Nephron progenitor cell (in vitro differentiated cells): ENCODE data around the gene SHISA6.

Experiments
- DNase-seq: peaks from one replicate; pipeline ENCODE4 v3.0.0; 2021
- H3K27ac Mint-ChIP-seq: 2 replicates; pipeline ENCODE4 v1.8.0; 2021; ENCODE audit warnings: mild to moderate bottlenecking, moderate library complexity, mixed read lengths
- H3K27me3 Mint-ChIP-seq: 2 replicates; pipeline ENCODE4 v1.8.0; 2021; ENCODE audit warnings: mild to moderate bottlenecking, low read depth, mixed read lengths; ENCODE audit not compliant: poor library complexity
- H3K36me3 Mint-ChIP-seq: 2 replicates; pipeline ENCODE4 v1.8.0; 2021; ENCODE audit warnings: low read depth, mixed read lengths
- H3K4me1 Mint-ChIP-seq: 2 replicates; pipeline ENCODE4 v1.8.0; 2021; ENCODE audit warnings: mixed read lengths
- H3K4me3 Mint-ChIP-seq: 2 replicates; pipeline ENCODE4 v1.8.0; 2021; ENCODE audit warnings: mild to moderate bottlenecking, moderate library complexity, mixed read lengths
- H3K9me3 Mint-ChIP-seq: 2 replicates; pipeline ENCODE4 v1.8.0; 2021; ENCODE audit warnings: mild to moderate bottlenecking, moderate library complexity, mixed read lengths
- CTCF ChIP-seq: fragments of 200-600 bp; sonication (generic); IDR thresholded peaks from 2 replicates; pipeline ENCODE4 v1.5.0; 2021; ENCODE audit warnings: antibody characterized with exemption

SHISA6 gene

DNA sequence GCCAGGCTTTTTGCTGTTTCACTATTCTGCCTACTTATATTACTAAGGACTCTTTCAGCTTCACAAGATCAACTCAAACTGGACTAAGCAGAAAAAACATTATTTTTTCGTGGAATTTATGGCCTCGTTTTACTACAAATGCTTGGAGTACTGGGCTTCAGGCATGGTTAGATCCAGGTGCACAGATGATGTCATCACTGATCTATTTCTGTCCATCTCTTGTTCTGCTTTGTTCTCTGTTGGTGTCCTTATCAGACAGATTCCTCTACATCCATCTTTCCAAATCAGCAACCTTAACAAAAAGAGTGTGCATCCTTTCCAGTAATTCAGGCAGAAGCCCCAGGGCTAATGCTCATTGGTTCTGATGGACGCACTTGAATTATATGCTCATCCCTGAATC is 247.4 kb downstream of the SHISA6 start:
- H3K36me3 Mint-ChIP-seq = no peaks in the 10 kb centered on the region
- H3K9me3 Mint-ChIP-seq = no peaks in the 10 kb centered on the region
- DNase-seq = no peak
- H3K4me1 Mint-ChIP-seq = peaks cover 42% of the 10 kb centered on the region
- H3K4me3 Mint-ChIP-seq = no peak overlapping the region
- H3K27ac Mint-ChIP-seq = no peak overlapping the region
- no peak for TF ChIP-seq CTCF
- H3K27me3 Mint-ChIP-seq = peaks cover 3% of the 10 kb centered on the region

GRCh38 chr17:11490171-11490755 is 249.2 kb downstream of the SHISA6 start:
- H3K4me3 Mint-ChIP-seq = peak overlapping the region; percentile 0
- H3K9me3 Mint-ChIP-seq = no peaks in the 10 kb centered on the region
- TF ChIP-seq CTCF = no peak
- H3K36me3 Mint-ChIP-seq = no peaks in the 10 kb centered on the region
- H3K27ac Mint-ChIP-seq = peak overlapping the region; percentile 86
- peak; percentile 12 for DNase-seq
- peaks cover 51% of the 10 kb centered on the region for H3K4me1 Mint-ChIP-seq
- peaks cover 3% of the 10 kb centered on the region for H3K27me3 Mint-ChIP-seq

GRCh38 chr17:11492511-11492910 is 251.5 kb downstream of the SHISA6 start:
- TF ChIP-seq CTCF = no peak
- Mint-ChIP-seq H3K27ac (no peak overlapping the region), H3K27me3 (peaks cover 4% of the 10 kb centered on the region), H3K9me3 (no peaks in the 10 kb centered on the region), H3K36me3 (no peaks in the 10 kb centered on the region), H3K4me3 (no peak overlapping the region), H3K4me1 (peaks cover 40% of the 10 kb centered on the region)
- DNase-seq = no peak

DNA sequence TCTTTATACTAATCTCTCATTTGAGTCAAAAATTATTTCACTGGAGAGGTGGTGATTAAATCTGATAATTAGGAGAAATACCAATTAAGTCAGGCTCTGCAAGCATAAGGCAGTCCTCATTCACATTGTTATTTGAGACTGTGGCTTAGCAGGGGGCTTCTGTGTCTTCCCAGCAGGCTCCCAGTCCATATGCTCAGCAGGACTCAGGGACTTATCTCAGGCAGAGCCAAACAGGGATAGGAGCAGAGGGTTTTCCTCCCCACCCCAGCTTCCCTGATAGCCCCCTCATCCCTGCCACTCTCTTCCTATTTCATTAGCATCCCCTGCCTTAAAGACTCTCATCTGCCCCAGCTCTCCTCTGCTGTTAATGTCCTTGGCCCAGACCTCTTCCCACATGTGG is 252.9 kb downstream of the SHISA6 start:
- no peak overlapping the region for H3K27ac Mint-ChIP-seq
- no peak for TF ChIP-seq CTCF
- H3K36me3 Mint-ChIP-seq = no peaks in the 10 kb centered on the region
- H3K9me3 Mint-ChIP-seq = no peaks in the 10 kb centered on the region
- no peak overlapping the region for H3K4me3 Mint-ChIP-seq
- peaks cover 40% of the 10 kb centered on the region for H3K4me1 Mint-ChIP-seq
- DNase-seq = no peak
- H3K27me3 Mint-ChIP-seq = peaks cover 8% of the 10 kb centered on the region

- H3K27ac Mint-ChIP-seq = no peak overlapping the region
- H3K27me3 Mint-ChIP-seq = peaks cover 10% of the 10 kb centered on the region
- DNase-seq = no peak
Measured at GRCh38 chr17:11495613-11496012, 254.6 kb downstream of the SHISA6 start.

More at GRCh38 chr17:11495613-11496012, 254.6 kb downstream of the SHISA6 start:
- Mint-ChIP-seq H3K9me3 (no peaks in the 10 kb centered on the region), H3K36me3 (no peaks in the 10 kb centered on the region), H3K4me3 (no peak overlapping the region), H3K4me1 (peaks cover 26% of the 10 kb centered on the region)
- no peak for TF ChIP-seq CTCF
